CD4-positive, alpha-beta T cell treated with Interleukin-15 for 4 hours (primary cell): ENCODE measurements around the gene MARCHF9.
A peak's percentile ranks its signal among the peaks of the same experiment; 100 is the strongest.
"Not testable (repeated sequence)": the region's sequence is repeated elsewhere in the genome, so short reads cannot be mapped to it uniquely, and the experiment has no call there.

ENCODE experiments used
- DNase-seq: peaks from one replicate; pipeline ENCODE4 v3.0.0-alpha.2; 2020; ENCODE audit warnings: low spot score

The MARCHF9 gene

DNA sequence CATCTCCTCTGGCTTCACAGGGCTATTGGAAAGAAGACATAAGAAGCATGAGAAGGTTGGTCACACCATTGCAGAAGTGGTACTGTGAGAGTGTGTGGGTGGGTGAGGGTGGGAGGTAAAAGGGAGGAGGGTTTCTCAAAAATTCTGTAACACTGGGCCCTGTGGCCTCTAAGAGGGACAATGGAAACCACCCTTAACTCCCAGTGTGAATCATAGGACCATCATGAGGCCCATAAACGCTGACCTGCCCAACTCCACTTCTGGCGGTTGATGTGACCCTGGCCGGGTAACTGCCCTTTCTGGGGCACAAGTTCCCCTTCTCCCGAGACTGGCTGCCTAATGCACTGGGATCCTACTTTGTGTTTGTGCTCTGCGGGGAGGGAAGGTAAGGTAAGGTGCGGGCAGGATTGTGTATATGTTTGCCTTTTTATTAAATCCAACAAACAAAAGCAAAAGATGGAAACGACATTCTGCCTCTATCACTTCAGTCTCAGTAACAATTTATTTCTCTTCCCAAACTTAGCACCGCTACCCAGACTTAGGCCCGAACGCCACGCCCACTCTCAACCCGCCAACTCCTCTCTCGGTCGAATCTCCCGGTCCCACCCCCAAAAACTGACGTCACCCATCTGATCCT is 16.5 kb downstream of the MARCHF9 start:
- DNase-seq = peak; percentile 75

GRCh38 chr12:57771873-57772428 is 17.0 kb downstream of the MARCHF9 start, which contains the start of gene METTL1:
METTL1 (minus strand) TSS chr12:57772105; CDS start chr12:57772083, 22 bp downstream.
- DNase-seq = peak; percentile 90

DNA sequence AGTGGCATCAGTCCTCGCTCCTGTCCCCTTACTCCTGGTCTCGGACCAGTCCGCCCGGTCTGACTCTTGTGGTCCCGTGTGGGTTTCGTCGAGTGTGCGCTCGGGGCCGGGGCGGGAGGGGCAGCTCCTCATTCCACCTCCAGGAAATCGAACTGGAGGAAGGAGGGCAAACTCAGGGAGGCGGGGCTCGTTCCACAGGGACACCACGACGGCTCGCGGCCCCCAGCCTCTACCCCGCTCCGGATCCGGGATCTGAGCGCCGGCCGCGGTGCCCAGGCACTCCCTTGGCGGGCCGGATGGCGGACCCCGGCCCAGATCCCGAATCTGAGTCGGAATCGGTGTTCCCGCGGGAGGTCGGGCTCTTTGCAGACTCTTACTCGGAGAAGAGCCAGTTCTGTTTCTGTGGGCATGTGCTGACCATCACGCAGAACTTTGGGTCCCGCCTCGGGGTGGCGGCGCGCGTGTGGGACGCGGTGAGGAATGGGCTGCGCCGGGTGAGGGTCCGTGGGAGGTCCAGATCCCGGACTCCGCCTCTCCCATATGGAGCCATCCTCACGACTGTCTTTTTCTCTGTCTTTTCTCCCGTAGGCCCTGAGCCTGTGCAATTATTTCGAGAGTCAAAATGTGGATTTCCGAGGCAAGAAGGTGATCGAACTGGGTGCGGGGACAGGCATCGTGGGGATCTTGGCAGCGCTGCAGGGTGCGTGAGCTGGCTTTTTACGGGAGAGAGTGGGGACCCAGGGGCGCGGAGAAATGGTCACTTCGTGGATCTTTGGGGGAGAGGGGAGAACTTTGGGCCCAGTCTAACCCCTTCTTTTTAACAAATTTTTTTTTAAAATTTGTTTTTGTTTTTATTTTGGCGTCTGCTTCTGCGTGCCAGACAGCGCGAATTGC is 17.8 kb downstream of the MARCHF9 start, which contains the start of gene EEF1AKMT3:
Gene EEF1AKMT3 (plus strand): TSS at position 186 of the 894 bp plus-strand sequence. CDS start 111 bp downstream, at position 297.
- no peak for DNase-seq

- DNase-seq = not testable (repeated sequence)
These were observed 19.7 kb downstream of the MARCHF9 start for GRCh38 chr12:57774634-57775033.

GRCh38 chr12:57775044-57775443 is 20.1 kb downstream of the MARCHF9 start:
- no peak for DNase-seq

DNA sequence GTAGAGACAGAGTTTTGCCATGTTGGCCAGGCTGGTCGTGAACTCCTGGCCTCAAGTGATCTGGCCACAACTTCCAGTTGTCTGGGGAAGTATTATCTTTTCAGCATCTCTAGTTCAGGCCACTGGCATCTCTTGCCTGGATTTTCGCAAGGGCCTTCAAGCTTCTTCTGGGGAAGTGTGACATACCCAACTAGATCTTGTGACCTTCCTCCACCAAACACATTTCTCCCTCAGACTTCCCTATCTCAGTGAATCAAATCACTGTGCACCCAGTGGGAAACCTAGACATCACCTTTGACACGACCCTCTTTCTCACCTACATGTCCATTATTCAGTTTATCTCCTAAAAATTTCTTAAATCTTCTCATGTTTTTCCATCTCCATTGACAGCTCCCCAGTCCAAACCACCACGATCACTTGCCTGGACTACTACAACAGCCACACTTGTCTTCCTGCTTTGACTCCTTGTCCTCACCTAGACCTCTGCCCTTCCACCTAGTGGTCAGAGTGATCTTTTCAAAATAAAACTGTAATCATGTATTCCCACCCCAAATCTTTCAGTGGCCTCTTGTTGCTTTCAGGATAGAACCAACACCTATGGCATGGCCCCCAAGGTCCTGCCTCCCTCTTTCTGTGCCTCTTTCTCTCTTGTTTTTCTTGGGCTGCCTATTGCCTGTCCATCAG is 20.8 kb downstream of the MARCHF9 start:
- DNase-seq = no peak

- DNase-seq = no peak
These were observed 21.3 kb downstream of the MARCHF9 start for GRCh38 chr12:57776247-57776587.

GRCh38 chr12:57777367-57777766 is 22.5 kb downstream of the MARCHF9 start:
- DNase-seq = no peak

GRCh38 chr12:57777911-57778310 is 23.0 kb downstream of the MARCHF9 start:
- no peak for DNase-seq

- DNase-seq = no peak
These were observed 24.8 kb downstream of the MARCHF9 start for GRCh38 chr12:57779736-57780135.

DNA sequence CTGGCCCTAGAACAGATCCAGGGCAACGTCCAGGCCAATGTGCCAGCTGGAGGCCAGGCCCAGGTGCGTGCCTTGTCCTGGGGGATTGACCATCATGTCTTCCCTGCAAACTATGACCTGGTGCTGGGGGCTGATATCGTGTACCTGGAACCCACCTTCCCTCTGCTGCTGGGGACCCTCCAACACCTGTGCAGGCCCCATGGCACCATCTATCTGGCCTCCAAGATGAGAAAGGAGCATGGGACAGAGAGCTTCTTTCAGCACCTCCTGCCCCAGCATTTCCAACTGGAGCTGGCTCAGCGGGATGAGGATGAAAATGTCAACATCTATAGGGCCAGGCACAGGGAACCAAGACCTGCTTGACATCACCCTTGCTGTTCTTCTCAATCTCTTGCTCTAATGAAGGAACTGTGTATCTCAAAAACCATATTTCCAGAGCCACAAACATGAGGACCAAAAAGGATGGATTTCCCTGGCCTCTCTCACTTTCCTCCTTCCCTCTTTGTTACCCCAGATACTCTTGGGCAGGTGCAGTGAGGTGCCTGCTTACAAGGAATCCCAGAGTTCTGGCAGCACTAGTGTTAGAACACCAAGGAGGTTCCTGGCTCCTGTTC is 25.5 kb downstream of the MARCHF9 start:
- no peak for DNase-seq

- DNase-seq = no peak
These were observed 26.3 kb downstream of the MARCHF9 start for GRCh38 chr12:57781244-57781643.

GRCh38 chr12:57781801-57782200 is 26.9 kb downstream of the MARCHF9 start:
- DNase-seq = no peak

DNA sequence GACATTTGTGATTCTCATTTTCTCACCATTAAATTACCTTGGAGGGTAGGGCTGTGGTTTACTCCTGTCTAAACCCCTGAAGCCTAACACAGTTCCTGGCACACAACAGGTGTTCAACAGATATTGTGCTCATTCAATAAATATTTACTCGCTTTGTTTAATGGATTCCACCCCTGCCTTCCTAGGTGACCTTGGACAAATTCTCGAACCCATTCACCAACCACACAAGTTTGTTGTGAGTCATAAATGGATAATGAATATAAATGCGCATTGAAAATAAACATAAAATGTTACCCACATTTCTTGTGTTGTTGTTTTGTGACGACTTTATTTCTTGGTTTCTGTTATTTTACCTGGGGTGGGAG is 27.3 kb downstream of the MARCHF9 start:
- DNase-seq = no peak

DNA sequence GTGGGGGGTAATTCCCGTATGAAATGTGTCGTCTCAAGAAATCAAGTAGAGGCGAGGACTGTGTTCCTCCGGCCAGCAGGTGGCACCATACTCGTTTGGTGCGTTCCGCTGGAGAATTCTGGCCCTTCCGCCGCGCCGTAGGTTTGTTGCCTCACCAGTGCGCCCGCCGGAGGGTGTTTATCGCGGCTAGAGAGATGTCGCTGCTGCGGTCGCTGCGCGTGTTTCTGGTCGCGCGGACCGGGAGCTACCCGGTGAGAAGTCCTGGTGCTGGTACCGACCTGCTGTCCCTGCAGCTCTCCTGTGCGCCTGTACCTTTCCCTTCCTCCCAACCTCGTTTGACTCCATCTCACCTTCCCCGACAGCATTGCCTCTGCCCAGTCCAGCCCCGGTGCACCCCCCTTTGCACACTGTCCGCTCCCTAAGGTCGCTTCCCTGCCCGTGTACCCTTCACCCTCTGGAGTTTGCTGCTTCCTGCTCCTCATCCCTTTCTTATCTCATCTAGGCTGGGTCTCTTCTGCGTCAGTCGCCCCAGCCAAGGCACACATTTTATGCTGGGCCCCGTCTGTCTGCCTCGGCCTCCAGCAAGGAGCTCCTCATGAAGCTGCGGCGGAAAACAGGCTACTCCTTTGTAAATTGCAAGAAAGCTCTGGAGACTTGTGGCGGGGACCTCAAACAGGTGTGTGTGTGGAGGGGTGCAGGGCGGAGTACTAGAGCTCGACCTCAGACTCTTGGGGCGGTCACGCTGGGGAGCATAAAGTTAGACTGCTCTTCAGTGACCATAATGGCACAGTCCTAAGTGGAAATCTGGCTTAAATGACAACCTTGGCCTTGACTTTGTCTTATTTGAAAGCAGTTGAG is 27.9 kb downstream of the MARCHF9 start, which contains the start of gene TSFM:
Gene TSFM (plus strand): TSS at position 180 of the 858 bp plus-strand sequence. CDS start 15 bp downstream, at position 195.
- DNase-seq = peak; percentile 97

GRCh38 chr12:57783466-57783801 is 28.5 kb downstream of the MARCHF9 start:
- no peak for DNase-seq

GRCh38 chr12:57783861-57784260 is 29.0 kb downstream of the MARCHF9 start:
- DNase-seq = no peak

GRCh38 chr12:57793920-57794319 is 39.0 kb downstream of the MARCHF9 start:
- DNase-seq = no peak

DNA sequence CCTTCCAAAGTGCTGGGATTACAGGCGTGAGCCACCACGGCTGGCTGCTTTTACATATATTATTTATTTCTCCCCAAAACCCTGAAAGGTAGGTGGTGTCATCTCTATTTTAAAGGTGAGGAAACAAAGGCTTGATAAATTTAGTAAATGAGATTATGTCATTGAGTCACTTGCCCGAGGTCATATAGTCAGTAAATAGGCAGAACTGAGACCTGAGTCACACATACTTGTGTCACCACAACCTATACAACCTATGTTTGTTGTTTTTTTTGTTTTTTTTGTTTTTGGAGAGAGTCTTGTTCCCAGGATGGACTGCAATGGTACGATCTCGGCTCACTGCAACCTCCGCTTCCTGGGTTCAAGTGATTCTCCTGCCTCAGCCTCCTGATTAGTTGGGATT is 40.5 kb downstream of the MARCHF9 start:
- DNase-seq = no peak

- DNase-seq = no peak
These were observed 42.1 kb downstream of the MARCHF9 start for GRCh38 chr12:57796996-57797395.

- no peak for DNase-seq
These were observed 43.0 kb downstream of the MARCHF9 start for GRCh38 chr12:57797933-57798332.
